B cell (primary cell): Measurements from ENCODE around the gene TRIP10. TPM values are rescaled to one million over a fixed set of nuclear protein-coding genes. Genes with fewer than 3 reads are reported as not detected.

ENCODE experiments used
- ATAC-seq: fragments of 200-7000 bp; cut with Tn5 transposase; one replicate; pipeline ENCODE4 v1.10.0; 2021; ENCODE audit warnings: low read depth, mild to moderate bottlenecking, moderate number of reproducible peaks, moderate library complexity
- CTCF ChIA-PET: fragments of 350-600 bp; sonication (Branson Sonifier 250); formaldehyde crosslinking; loops from one replicate; lab custom pipeline; 2021; ENCODE audit warnings: antibody characterized with exemption, inconsistent platforms; lab: Charles Lee
- POLR2A ChIA-PET: fragments of 350-600 bp; sonication (Branson Sonifier 250); formaldehyde crosslinking; loops from one replicate; lab custom pipeline; 2021; ENCODE audit warnings: antibody characterized with exemption; lab: Charles Lee
- DNase-seq: peaks from one replicate; pipeline ENCODE4 v3.0.0; 2013
- H2AFZ ChIP-seq: 2 replicates; pipeline ENCODE4 v1.6.1; 2012; ENCODE audit warnings: mild to moderate bottlenecking, low read depth, low read length; ENCODE audit not compliant: insufficient read depth, poor library complexity, severe bottlenecking
- H3K27ac ChIP-seq, 2 donors: 1 replicate in 1 of 2; 2 replicates in 1 of 2; pipeline ENCODE4 v1.5.1; 2012 to 2013; ENCODE audit warnings: low read length in 2 of 2, mild to moderate bottlenecking in 2 of 2, moderate library complexity in 1 of 2
- H3K27me3 ChIP-seq, 4 experiments: fragments of 200-600 bp in 1 of 4; sonication (generic) in 1 of 4; replicated peaks in 1 of 4; 1 replicate in 2 of 4; 2 replicates in 2 of 4; pipeline versions ENCODE4 v1.6.1 to v1.7.0; 2013 to 2016; ENCODE audit warnings: low read length in 3 of 4, mild to moderate bottlenecking in 2 of 4, mixed read lengths in 1 of 4, moderate library complexity in 1 of 4; ENCODE audit not compliant: insufficient read depth in 4 of 4, control insufficient read depth in 3 of 4; ENCODE audit errors: control extremely low read depth in 1 of 4
- H3K36me3 ChIP-seq, 2 experiments: replicated peaks in 1 of 2; 1 replicate in 1 of 2; 2 replicates in 1 of 2; pipeline versions ENCODE4 v1.6.1 to v1.7.1; 2013; ENCODE audit warnings: low read length in 1 of 2; ENCODE audit not compliant: insufficient read depth in 2 of 2, control insufficient read depth in 1 of 2; ENCODE audit errors: control extremely low read depth in 1 of 2, extremely low read depth in 1 of 2
- H3K4me1 ChIP-seq, 2 donors: fragments of 200-600 bp in 1 of 2; sonication (generic) in 1 of 2; 1 replicate in 1 of 2; 2 replicates in 1 of 2; pipeline versions ENCODE4 v1.5.1 to v1.6.1; 2013 to 2017; ENCODE audit warnings: low read length in 2 of 2; ENCODE audit not compliant: control insufficient read depth in 2 of 2, insufficient read depth in 2 of 2
- H3K4me2 ChIP-seq: replicated peaks from 2 replicates; pipeline ENCODE3; 2012; ENCODE audit warnings: mild to moderate bottlenecking, low read depth, low read length; ENCODE audit not compliant: poor library complexity, severe bottlenecking
- H3K4me3 ChIP-seq, 5 experiments: fragments of 200-600 bp in 1 of 5; sonication (generic) in 1 of 5; 1 replicate in 3 of 5; 2 replicates in 2 of 5; pipeline versions ENCODE4 v1.5.1 to v1.7.0; 2011 to 2016; ENCODE audit warnings: low read length in 4 of 5, mild to moderate bottlenecking in 4 of 5, low read depth in 2 of 5, control low read depth in 1 of 5, moderate library complexity in 1 of 5; ENCODE audit not compliant: insufficient read depth in 1 of 5; ENCODE audit errors: control extremely low read depth in 1 of 5, extremely low read depth in 1 of 5
- H3K79me2 ChIP-seq: fragments of 200-600 bp; sonication (generic); one replicate; pipeline ENCODE4 v1.6.0; 2016; ENCODE audit warnings: low read length; ENCODE audit not compliant: control insufficient read depth, insufficient read depth
- H3K9ac ChIP-seq: fragments of 200-600 bp; sonication (generic); 2 replicates; pipeline ENCODE4 v1.6.1; 2017; ENCODE audit warnings: mild to moderate bottlenecking, low read length, moderate library complexity
- H3K9me3 ChIP-seq, 3 donors: one replicate each; pipeline versions ENCODE4 v1.6.1 to v1.7.1; 2013; ENCODE audit warnings: low read length in 2 of 3; ENCODE audit not compliant: control insufficient read depth in 2 of 3, insufficient read depth in 1 of 3; ENCODE audit errors: control extremely low read depth in 1 of 3
- H4K20me1 ChIP-seq: 2 replicates; pipeline ENCODE4 v1.6.0; 2012; ENCODE audit warnings: mild to moderate bottlenecking, low read length; ENCODE audit not compliant: insufficient read depth, control insufficient read depth, poor library complexity, severe bottlenecking
- H3K27ac Mint-ChIP-seq: one replicate; pipeline ENCODE4 v1.8.0; 2021; ENCODE audit warnings: mixed read lengths
- H3K27me3 Mint-ChIP-seq: one replicate; pipeline ENCODE4 v1.8.0; 2021; ENCODE audit warnings: mixed read lengths
- H3K4me1 Mint-ChIP-seq: one replicate; pipeline ENCODE4 v1.8.0; 2021; ENCODE audit warnings: mixed read lengths
- H3K4me3 Mint-ChIP-seq: one replicate; pipeline ENCODE4 v1.8.0; 2021; ENCODE audit warnings: mixed read lengths
- H3K9me3 Mint-ChIP-seq: one replicate; pipeline ENCODE4 v1.8.0; 2022; ENCODE audit warnings: mixed read lengths; ENCODE audit not compliant: insufficient read depth
- CTCF ChIP-seq: fragments of 200-600 bp; IDR thresholded peaks from one replicate; pipeline ENCODE4 v1.8.0; 2022; ENCODE audit warnings: antibody characterized with exemption, mild to moderate bottlenecking
- EZH2 ChIP-seq: IDR thresholded peaks from 2 replicates; pipeline ENCODE4 v1.6.1; 2012; ENCODE audit warnings: borderline replicate concordance, low read depth, mild to moderate bottlenecking, moderate library complexity, low read length; ENCODE audit not compliant: insufficient read depth, poor library complexity, severe bottlenecking
- WGBS: methylation state at CpG from one replicate; pipeline ENCODE4 v1.1.5; 2013; ENCODE audit warnings: missing lambda C conversion rate; ENCODE audit not compliant: insufficient coverage; 5-methylcytosine and 5-hydroxymethylcytosine counted together
- intact Hi-C: fragments of 100-400 bp; cut with micrococcal nuclease; formaldehyde crosslinking; loops from one replicate; pipeline ENCODE4 v1.10.0; 2022
- polyA plus RNA-seq: library from polyadenylated mRNA; depleted of rRNA; stranded (reverse); fragments of >200 nt; gene quantifications from 2 replicates; pipeline ENCODE4 v1.2.3, GENCODE V29; 2012
- total RNA-seq, 2 donors: library from RNA; stranded (reverse); fragments of 120-200 nt in 1 of 2; gene quantifications; 1 replicate in 1 of 2; 2 replicates in 1 of 2; pipeline versions ENCODE4 v1.2.3 to v1.2.4, GENCODE V29; 2013 to 2022

The TRIP10 gene
- total and polyA plus RNA-seq, 2 donors (not counting 1 experiment from before 2014, with no cell fraction given) = 5.9 to 42.7 TPM

- Mint-ChIP-seq H3K27me3 (no peaks in the 10 kb centered on the region), H3K9me3 (peaks cover 3% of the 10 kb centered on the region), H3K27ac (no peak overlapping the region), H3K4me3 (no peak overlapping the region), H3K4me1 (peaks cover 30% of the 10 kb centered on the region)
- intact Hi-C loops = no loop called here
- WGBS = 72% methylated on average over 19 of the region's 23 CpGs
- H3K4me2 ChIP-seq = no peak overlapping the region
- POLR2A ChIA-PET = interaction anchor here (0.7 kb wide), 1 partner anchor 202 kb away, joined by 11 read pairs; no protein-coding TSS in a partner anchor
- no peak overlapping the region for H3K4me3 ChIP-seq
- H3K36me3 ChIP-seq = no peaks in the 10 kb centered on the region
- DNase-seq (no peak), ATAC-seq (no peak)
- H3K79me2 ChIP-seq = peaks cover 4% of the 10 kb centered on the region
- no peak overlapping the region for H3K27ac ChIP-seq
- no peaks in the 10 kb centered on the region for H3K27me3 ChIP-seq
- CTCF ChIA-PET = no interaction called here
- peaks cover 0 to 3% (median 0%) of the 10 kb centered on the region in 3 donors for H3K9me3 ChIP-seq
- no peak overlapping the region for H2AFZ ChIP-seq
- no peak overlapping the region for H3K9ac ChIP-seq
- no peaks in the 10 kb centered on the region for H4K20me1 ChIP-seq
- TF ChIP-seq CTCF (no peak), EZH2 (no peak)
- peaks cover 25 to 28% of the 10 kb centered on the region in 2 donors for H3K4me1 ChIP-seq
Observed at GRCh38 chr19:6718111-6718740, 21.3 kb upstream of the TRIP10 start.

DNA sequence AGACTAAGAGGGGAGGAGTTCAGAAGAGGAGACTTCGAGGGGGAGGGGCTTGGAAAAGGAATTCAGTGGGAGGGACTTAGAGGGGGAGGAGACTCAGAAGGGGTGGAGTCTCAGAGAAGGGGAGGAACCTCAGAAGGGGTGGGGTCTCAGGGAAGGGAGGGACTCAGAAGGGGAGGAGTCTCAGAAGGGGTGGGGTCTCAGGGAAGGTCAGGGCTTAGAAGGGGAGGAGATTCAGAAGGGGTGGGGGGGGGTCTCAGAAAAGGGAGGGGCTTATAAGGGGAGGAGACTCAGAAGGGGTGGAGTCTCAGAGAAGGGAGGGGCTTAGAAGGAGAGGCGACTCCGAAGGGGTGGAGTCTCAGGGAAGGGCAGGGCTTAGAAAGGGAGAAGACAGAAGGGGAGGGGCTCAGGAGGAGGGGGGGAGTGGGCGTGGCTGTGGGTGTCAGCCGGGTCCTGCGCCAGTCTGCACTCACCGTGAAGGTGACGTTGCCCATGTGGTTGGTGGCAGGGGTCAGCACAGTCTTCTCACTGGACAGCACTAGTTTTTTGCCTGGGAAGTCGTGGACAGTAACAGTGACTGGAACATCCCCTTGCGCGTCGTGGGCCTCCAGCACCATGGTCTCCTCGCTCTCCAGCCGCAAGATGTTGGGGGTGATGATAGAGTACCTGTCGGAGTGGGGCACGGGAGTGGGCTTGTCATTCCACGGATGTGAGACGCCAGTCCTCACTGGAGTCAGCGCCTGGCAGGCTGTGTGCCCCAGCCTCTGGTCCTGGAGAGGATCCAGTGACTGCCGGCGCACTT is 20.5 kb upstream of the TRIP10 start:
- POLR2A ChIA-PET = interaction anchor here (0.7 kb wide), 1 partner anchor 203 kb away, joined by 11 read pairs; no protein-coding TSS in a partner anchor
- Histone ChIP-seq H3K4me1 (peaks cover 32 to 35% of the 10 kb centered on the region in 2 donors), H2AFZ (no peak overlapping the region), H3K36me3 (no peaks in the 10 kb centered on the region), H3K27me3 (no peaks in the 10 kb centered on the region), H3K79me2 (peaks cover 4% of the 10 kb centered on the region), H3K9me3 (peaks cover 0 to 3% (median 0%) of the 10 kb centered on the region in 3 donors), H4K20me1 (no peaks in the 10 kb centered on the region), H3K4me3 (no peak overlapping the region), H3K4me2 (no peak overlapping the region), H3K9ac (no peak overlapping the region), H3K27ac (no peak overlapping the region)
- ATAC-seq (peak; percentile 19), DNase-seq (peak; percentile 44)
- CTCF ChIA-PET = no interaction called here
- H3K27ac Mint-ChIP-seq = no peak overlapping the region
- no peak overlapping the region for H3K4me3 Mint-ChIP-seq
- H3K4me1 Mint-ChIP-seq = peaks cover 36% of the 10 kb centered on the region
- H3K27me3 Mint-ChIP-seq = no peaks in the 10 kb centered on the region
- H3K9me3 Mint-ChIP-seq = peaks cover 3% of the 10 kb centered on the region
- WGBS = 90% methylated on average over 21 of the region's 21 CpGs
- intact Hi-C loops = no loop called here
- TF ChIP-seq CTCF = no peak
- TF ChIP-seq EZH2 = no peak
